GM21576 (cell line): Measurements from ENCODE around the gene RAB40C.

ENCODE experiments used
- ATAC-seq: cut with Tn5 transposase; IDR thresholded peaks from one replicate; pipeline ENCODE4 v1.9.1; 2021; ENCODE audit warnings: mild to moderate bottlenecking, moderate library complexity; ENCODE audit not compliant: unreplicated experiment

RAB40C gene

GRCh38 chr16:660459-661183 is 70.8 kb downstream of the RAB40C start:
- ATAC-seq: peak; percentile 42

- peak; percentile 9 for ATAC-seq
These were observed 71.4 kb downstream of the RAB40C start for GRCh38 chr16:661184-661821.

- no peak for ATAC-seq
These were observed 72.2 kb downstream of the RAB40C start for GRCh38 chr16:662095-662494.

- ATAC-seq: no peak
These were observed 72.7 kb downstream of the RAB40C start for GRCh38 chr16:662597-662996.

- no peak for ATAC-seq
These were observed 76.7 kb downstream of the RAB40C start for GRCh38 chr16:666572-666971.

- no peak for ATAC-seq
These were observed 77.4 kb downstream of the RAB40C start for GRCh38 chr16:667113-667779.

- peak; percentile 66 for ATAC-seq
These were observed 78.1 kb downstream of the RAB40C start, which contains the start of gene RHOT2 for GRCh38 chr16:667780-668518. TSS of gene RHOT2 (plus strand) at chr16:668132. CDS start at chr16:668200, 68 bp downstream.

- ATAC-seq: no peak
These were observed 78.8 kb downstream of the RAB40C start for GRCh38 chr16:668519-669171.

GRCh38 chr16:669666-670065 is 79.8 kb downstream of the RAB40C start:
- no peak for ATAC-seq

- no peak for ATAC-seq
These were observed 80.9 kb downstream of the RAB40C start for GRCh38 chr16:670485-671352.

GRCh38 chr16:671353-672131 is 81.7 kb downstream of the RAB40C start:
- ATAC-seq: no peak

GRCh38 chr16:672371-672770 is 82.5 kb downstream of the RAB40C start:
- ATAC-seq: no peak

- ATAC-seq: no peak
These were observed 83.0 kb downstream of the RAB40C start for GRCh38 chr16:672851-673250.

- ATAC-seq: no peak
These were observed 83.6 kb downstream of the RAB40C start for GRCh38 chr16:673399-673991.

GRCh38 chr16:674214-674881 is 84.5 kb downstream of the RAB40C start:
- ATAC-seq: no peak

GRCh38 chr16:674968-675883 is 85.4 kb downstream of the RAB40C start, which contains the start of gene RHBDL1:
TSS of gene RHBDL1 (plus strand) at chr16:675671. CDS start at chr16:675791, 120 bp downstream.
- no peak for ATAC-seq
